ENCODE results near the gene AKAP11. TPM values are rescaled to one million over a fixed set of nuclear protein-coding genes. Genes with fewer than 3 reads are reported as not detected.

AKAP11 gene
- total RNA-seq, 5 donors from 2014 or later (not counting 1 experiment from before 2014, with no cell fraction given) = 29.1 to 31.6 (median 30.0) TPM

DNA sequence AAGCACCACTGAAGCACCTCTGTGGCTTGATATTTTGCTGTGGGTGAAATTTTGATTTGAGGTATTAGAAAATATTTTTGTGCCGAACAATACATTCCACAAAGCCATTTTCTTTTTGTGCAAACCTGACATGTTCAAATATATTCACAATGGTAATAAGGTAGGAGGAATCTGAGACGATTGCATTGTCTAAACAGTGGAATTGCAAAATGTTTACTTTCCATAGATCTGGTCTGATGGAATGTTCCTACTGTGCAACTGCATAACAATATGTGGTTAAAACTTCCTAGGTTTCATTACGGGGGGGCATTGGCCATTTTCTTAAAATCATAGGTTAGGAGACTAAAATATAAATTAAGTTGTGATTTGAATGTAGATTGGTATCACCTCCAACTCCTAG is 42.7 kb upstream of the AKAP11 start:
- POLR2A ChIA-PET = interaction anchor here in 1 of 2 donors (0.6 kb wide), 1 partner anchor 835 kb away, joined by 4 read pairs; no protein-coding TSS in a partner anchor
- H3K4me1 ChIP-seq (ENCODE audit: control insufficient read depth in 1 of 2, extremely low read depth in 1 of 2, insufficient read depth in 2 of 2, low read length in 2 of 2) = no peaks in the 10 kb centered on the region
- Mint-ChIP-seq H3K36me3 (peaks cover 35% of the 10 kb centered on the region), H3K27me3 (no peaks in the 10 kb centered on the region), H3K9me3 (peaks cover 0 to 5% (median 4%) of the 10 kb centered on the region in 3 donors), H3K4me3 (no peak overlapping the region), H3K4me1 (no peaks in the 10 kb centered on the region), H3K27ac (no peak overlapping the region)
- WGBS (ENCODE audit: insufficient coverage) = no CpG with 5 or more reads among the region's 3 CpGs
- no peak overlapping the region for H3K27ac ChIP-seq (ENCODE audit: low read length)
- peaks cover 0 to 6% of the 10 kb centered on the region in 2 donors for H3K36me3 ChIP-seq (ENCODE audit: control insufficient read depth in 2 of 2, extremely low read depth in 1 of 2, insufficient read depth in 1 of 2, low read length in 1 of 2)
- H3K27me3 ChIP-seq (replicated peaks in 1 of 2; ENCODE audit: control insufficient read depth in 2 of 2, extremely low read depth in 1 of 2, insufficient read depth in 2 of 2, low read length in 1 of 2) = no peaks in the 10 kb centered on the region
- no peak for ATAC-seq (replicated peaks in 1 of 4)
- no peak for DNase-seq
- no peaks in the 10 kb centered on the region for H3K9me3 ChIP-seq
- H3K4me3 ChIP-seq (ENCODE audit: control insufficient read depth in 1 of 2, extremely low read depth in 1 of 2, low read length in 1 of 2) = no peak overlapping the region
- CTCF ChIA-PET = interaction anchor here (0.7 to 1.4 kb wide), 2 partner anchors 9 to 10 kb away, joined by 3 to 4 read pairs; no protein-coding TSS in a partner anchor

DNA sequence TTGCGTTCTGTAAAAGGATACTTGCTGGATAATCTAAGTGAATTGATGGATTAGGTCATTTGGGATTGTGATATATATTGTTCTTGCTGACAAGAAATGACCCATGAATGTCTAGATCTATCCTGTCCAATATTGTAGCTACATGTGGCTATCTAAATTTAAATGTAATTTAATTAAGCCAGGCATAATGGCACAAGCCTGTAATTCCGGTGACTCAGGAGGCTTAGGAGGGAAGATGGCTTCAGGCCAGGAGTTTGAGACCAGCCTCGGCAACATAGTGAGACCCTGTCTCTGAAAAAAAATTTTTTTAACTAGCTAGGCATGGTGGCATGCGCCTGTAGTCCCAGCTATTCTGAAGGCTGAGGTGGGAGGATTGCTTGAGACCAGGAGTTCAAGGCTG is 39.3 kb upstream of the AKAP11 start:
- no peaks in the 10 kb centered on the region for H3K27me3 ChIP-seq (replicated peaks in 1 of 2; ENCODE audit: control insufficient read depth in 2 of 2, extremely low read depth in 1 of 2, insufficient read depth in 2 of 2, low read length in 1 of 2)
- Mint-ChIP-seq H3K36me3 (peaks cover 18% of the 10 kb centered on the region), H3K9me3 (no peaks in the 10 kb centered on the region), H3K27ac (no peak overlapping the region), H3K4me1 (no peaks in the 10 kb centered on the region), H3K4me3 (no peak overlapping the region), H3K27me3 (no peaks in the 10 kb centered on the region)
- no peaks in the 10 kb centered on the region for H3K9me3 ChIP-seq
- no peak overlapping the region for H3K27ac ChIP-seq (ENCODE audit: low read length)
- no peak for ATAC-seq (replicated peaks in 1 of 4)
- H3K36me3 ChIP-seq (ENCODE audit: control insufficient read depth in 2 of 2, extremely low read depth in 1 of 2, insufficient read depth in 1 of 2, low read length in 1 of 2) = peaks cover 0 to 6% of the 10 kb centered on the region in 2 donors
- DNase-seq = no peak
- POLR2A ChIA-PET = no interaction called here
- CTCF ChIA-PET = no interaction called here
- WGBS (ENCODE audit: insufficient coverage) = 93% methylated on average over 3 of the region's 4 CpGs
- no peaks in the 10 kb centered on the region for H3K4me1 ChIP-seq (ENCODE audit: control insufficient read depth in 1 of 2, extremely low read depth in 1 of 2, insufficient read depth in 2 of 2, low read length in 2 of 2)
- H3K4me3 ChIP-seq (ENCODE audit: control insufficient read depth in 1 of 2, extremely low read depth in 1 of 2, low read length in 1 of 2) = no peak overlapping the region

DNA sequence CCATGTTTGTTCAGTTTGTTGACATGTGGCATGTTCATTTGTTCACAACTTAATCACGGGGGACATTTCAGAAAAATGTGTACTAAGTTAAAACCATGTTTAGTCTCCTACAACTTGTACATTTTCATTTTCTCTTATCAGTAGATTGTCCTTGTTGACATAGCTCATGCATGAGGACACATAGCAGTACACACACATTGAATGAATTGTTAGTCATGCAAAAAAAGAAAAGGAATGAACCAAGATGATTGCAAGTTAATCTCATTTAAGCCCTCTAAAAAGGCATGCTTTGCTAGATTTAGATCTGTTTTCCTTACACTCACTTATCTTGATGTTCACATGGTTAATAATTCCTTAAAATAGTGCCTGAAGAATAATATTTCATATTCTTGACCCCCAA is 38.2 kb upstream of the AKAP11 start:
- Histone ChIP-seq H3K4me1 (ENCODE audit: control insufficient read depth in 1 of 2, extremely low read depth in 1 of 2, insufficient read depth in 2 of 2, low read length in 2 of 2) (no peaks in the 10 kb centered on the region), H3K27ac (ENCODE audit: low read length) (no peak overlapping the region), H3K36me3 (ENCODE audit: control insufficient read depth in 2 of 2, extremely low read depth in 1 of 2, insufficient read depth in 1 of 2, low read length in 1 of 2) (peaks cover 0 to 6% of the 10 kb centered on the region in 2 donors), H3K27me3 (replicated peaks in 1 of 2; ENCODE audit: control insufficient read depth in 2 of 2, extremely low read depth in 1 of 2, insufficient read depth in 2 of 2, low read length in 1 of 2) (no peaks in the 10 kb centered on the region), H3K4me3 (ENCODE audit: control insufficient read depth in 1 of 2, extremely low read depth in 1 of 2, low read length in 1 of 2) (no peak overlapping the region), H3K9me3 (no peaks in the 10 kb centered on the region)
- POLR2A ChIA-PET = no interaction called here
- CTCF ChIA-PET = no interaction called here
- Mint-ChIP-seq H3K36me3 (peaks cover 18% of the 10 kb centered on the region), H3K27me3 (no peaks in the 10 kb centered on the region), H3K4me1 (no peaks in the 10 kb centered on the region), H3K4me3 (no peak overlapping the region), H3K27ac (no peak overlapping the region), H3K9me3 (no peaks in the 10 kb centered on the region)
- WGBS (ENCODE audit: insufficient coverage) = no CpG with 5 or more reads among the region's 1 CpG
- ATAC-seq (replicated peaks in 1 of 4) (no peak), DNase-seq (no peak)

- DNase-seq = no peak
- H3K4me1 Mint-ChIP-seq = no peaks in the 10 kb centered on the region
Observed at GRCh38 chr13:42239161-42239560, 32.8 kb upstream of the AKAP11 start.

GRCh38 chr13:42239644-42240043 is 32.3 kb upstream of the AKAP11 start:
- no peaks in the 10 kb centered on the region for H3K27me3 ChIP-seq (replicated peaks in 1 of 2; ENCODE audit: control insufficient read depth in 2 of 2, extremely low read depth in 1 of 2, insufficient read depth in 2 of 2, low read length in 1 of 2)
- CTCF ChIA-PET = no interaction called here
- no peak overlapping the region for H3K27ac Mint-ChIP-seq
- POLR2A ChIA-PET = no interaction called here
- H3K4me3 Mint-ChIP-seq = no peak overlapping the region
- H3K36me3 Mint-ChIP-seq = peaks cover 5% of the 10 kb centered on the region
- no peaks in the 10 kb centered on the region for H3K9me3 ChIP-seq
- no peaks in the 10 kb centered on the region for H3K36me3 ChIP-seq (ENCODE audit: control insufficient read depth in 2 of 2, extremely low read depth in 1 of 2, insufficient read depth in 1 of 2, low read length in 1 of 2)
- DNase-seq = no peak
- no peak overlapping the region for H3K4me3 ChIP-seq (ENCODE audit: control insufficient read depth in 1 of 2, extremely low read depth in 1 of 2, low read length in 1 of 2)
- no peak for ATAC-seq (replicated peaks in 1 of 4)
- H3K4me1 ChIP-seq (ENCODE audit: control insufficient read depth in 1 of 2, extremely low read depth in 1 of 2, insufficient read depth in 2 of 2, low read length in 2 of 2) = no peaks in the 10 kb centered on the region
- H3K27ac ChIP-seq (ENCODE audit: low read length) = no peak overlapping the region
- H3K27me3 Mint-ChIP-seq = no peaks in the 10 kb centered on the region
- no peaks in the 10 kb centered on the region for H3K9me3 Mint-ChIP-seq
- no peaks in the 10 kb centered on the region for H3K4me1 Mint-ChIP-seq

More at GRCh38 chr13:42239161-42239560, 32.8 kb upstream of the AKAP11 start:
- Mint-ChIP-seq H3K36me3 (peaks cover 5% of the 10 kb centered on the region), H3K27me3 (no peaks in the 10 kb centered on the region), H3K4me3 (no peak overlapping the region), H3K9me3 (no peaks in the 10 kb centered on the region), H3K27ac (no peak overlapping the region)
- Histone ChIP-seq H3K9me3 (no peaks in the 10 kb centered on the region), H3K27ac (ENCODE audit: low read length) (no peak overlapping the region), H3K4me3 (ENCODE audit: control insufficient read depth in 1 of 2, extremely low read depth in 1 of 2, low read length in 1 of 2) (no peak overlapping the region), H3K36me3 (ENCODE audit: control insufficient read depth in 2 of 2, extremely low read depth in 1 of 2, insufficient read depth in 1 of 2, low read length in 1 of 2) (no peaks in the 10 kb centered on the region), H3K4me1 (ENCODE audit: control insufficient read depth in 1 of 2, extremely low read depth in 1 of 2, insufficient read depth in 2 of 2, low read length in 2 of 2) (no peaks in the 10 kb centered on the region), H3K27me3 (replicated peaks in 1 of 2; ENCODE audit: control insufficient read depth in 2 of 2, extremely low read depth in 1 of 2, insufficient read depth in 2 of 2, low read length in 1 of 2) (no peaks in the 10 kb centered on the region)
- CTCF ChIA-PET = no interaction called here
- POLR2A ChIA-PET = no interaction called here
- ATAC-seq (replicated peaks in 1 of 4) = no peak
- no CpG with 5 or more reads among the region's 1 CpG for WGBS (ENCODE audit: insufficient coverage)

GRCh38 chr13:42246541-42246940 is 25.4 kb upstream of the AKAP11 start:
- Mint-ChIP-seq H3K4me1 (no peaks in the 10 kb centered on the region), H3K27ac (no peak overlapping the region), H3K27me3 (peaks cover 2% of the 10 kb centered on the region in 2 donors), H3K9me3 (no peaks in the 10 kb centered on the region), H3K36me3 (no peaks in the 10 kb centered on the region), H3K4me3 (no peak overlapping the region)
- Histone ChIP-seq H3K36me3 (ENCODE audit: control insufficient read depth in 2 of 2, extremely low read depth in 1 of 2, insufficient read depth in 1 of 2, low read length in 1 of 2) (no peaks in the 10 kb centered on the region), H3K4me1 (ENCODE audit: control insufficient read depth in 1 of 2, extremely low read depth in 1 of 2, insufficient read depth in 2 of 2, low read length in 2 of 2) (no peaks in the 10 kb centered on the region), H3K4me3 (ENCODE audit: control insufficient read depth in 1 of 2, extremely low read depth in 1 of 2, low read length in 1 of 2) (no peak overlapping the region), H3K27ac (ENCODE audit: low read length) (no peak overlapping the region), H3K27me3 (replicated peaks in 1 of 2; ENCODE audit: control insufficient read depth in 2 of 2, extremely low read depth in 1 of 2, insufficient read depth in 2 of 2, low read length in 1 of 2) (no peaks in the 10 kb centered on the region), H3K9me3 (no peaks in the 10 kb centered on the region)
- DNase-seq = no peak
- WGBS (ENCODE audit: insufficient coverage) = 100% methylated on average over 2 of the region's 8 CpGs
- no peak for ATAC-seq (replicated peaks in 1 of 4)
- ChIA-PET POLR2A (no interaction called here), CTCF (no interaction called here)

- Histone ChIP-seq H3K27ac (ENCODE audit: low read length) (no peak overlapping the region), H3K27me3 (replicated peaks in 1 of 2; ENCODE audit: control insufficient read depth in 2 of 2, extremely low read depth in 1 of 2, insufficient read depth in 2 of 2, low read length in 1 of 2) (no peaks in the 10 kb centered on the region), H3K4me1 (ENCODE audit: control insufficient read depth in 1 of 2, extremely low read depth in 1 of 2, insufficient read depth in 2 of 2, low read length in 2 of 2) (no peaks in the 10 kb centered on the region), H3K4me3 (ENCODE audit: control insufficient read depth in 1 of 2, extremely low read depth in 1 of 2, low read length in 1 of 2) (no peak overlapping the region), H3K36me3 (ENCODE audit: control insufficient read depth in 2 of 2, extremely low read depth in 1 of 2, insufficient read depth in 1 of 2, low read length in 1 of 2) (no peaks in the 10 kb centered on the region), H3K9me3 (no peaks in the 10 kb centered on the region)
- Mint-ChIP-seq H3K4me1 (no peaks in the 10 kb centered on the region), H3K4me3 (no peak overlapping the region), H3K9me3 (no peaks in the 10 kb centered on the region), H3K36me3 (no peaks in the 10 kb centered on the region), H3K27ac (no peak overlapping the region), H3K27me3 (peaks cover 2 to 6% of the 10 kb centered on the region in 2 donors)
- no peak for DNase-seq
- ATAC-seq (replicated peaks in 1 of 4) = no peak
- WGBS (ENCODE audit: insufficient coverage) = 100% methylated on average over 1 of the region's 2 CpGs
- ChIA-PET POLR2A (interaction anchor here in 1 of 2 donors (0.6 kb wide), 1 partner anchor 67 kb away, joined by 3 read pairs; no protein-coding TSS in a partner anchor), CTCF (no interaction called here)
Observed at GRCh38 chr13:42247883-42248282, 24.1 kb upstream of the AKAP11 start.

Measured in T-cell (primary cell).